Right lobe of liver (tissue), 4 donors: Measurements from ENCODE around the gene SH2D4B.

Experiments used
- CTCF ChIP-seq, 4 donors: fragments of 200-600 bp in 3 of 4; fragments of 450-650 bp in 1 of 4; IDR thresholded peaks; one replicate each; pipeline versions ENCODE4 v1.5.1 to v1.8.0; 2016 to 2022; ENCODE audit warnings: antibody characterized with exemption in 4 of 4, mild to moderate bottlenecking in 2 of 4
- POLR2A ChIP-seq: fragments of 450-650 bp; IDR thresholded peaks from one replicate; pipeline ENCODE4 v1.6.1; 2017; ENCODE audit warnings: antibody characterized with exemption, mild to moderate bottlenecking
- donor health status: DM: no; HTN: no; CAD: no.
- donor health status: DM: no; HTN: no; CAD: no.
- donor health status: DM: no; HTN: yes; CAD: no.

GRCh38 chr10:80540618-80540980 is 2.9 kb downstream of the SH2D4B start:
- TF ChIP-seq CTCF (IDR thresholded peaks at IDR 0.05) (no peak), POLR2A (no peak)
